ENCODE measurements around the gene PLA2G10.
A peak's percentile ranks its signal among the peaks of the same experiment; 100 is the strongest.
"Not testable (repeated sequence)": the region's sequence is repeated elsewhere in the genome, so short reads cannot be mapped to it uniquely, and the experiment has no call there.

Gene PLA2G10

DNA sequence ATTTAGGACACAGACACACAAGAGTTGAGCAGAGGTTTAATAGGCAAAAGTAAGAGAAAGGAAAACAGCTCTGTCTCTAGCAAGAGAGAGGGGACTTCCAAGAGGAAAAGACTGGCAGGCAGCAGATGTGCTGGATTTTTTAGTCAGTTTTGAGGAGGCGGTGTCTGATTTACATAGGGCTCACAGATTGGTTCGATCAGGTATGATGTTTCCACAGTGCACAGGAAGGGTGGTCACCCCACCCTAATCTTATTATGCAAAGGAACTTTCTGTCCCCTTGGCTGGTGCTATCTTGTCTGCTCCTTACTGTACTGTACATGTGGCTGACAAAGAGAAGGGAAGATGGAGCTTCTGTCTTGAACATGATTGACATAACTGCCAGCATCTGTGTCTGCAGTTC lies 36.0 kb downstream of the PLA2G10 start:
- DNase-seq, result no peak

DNA sequence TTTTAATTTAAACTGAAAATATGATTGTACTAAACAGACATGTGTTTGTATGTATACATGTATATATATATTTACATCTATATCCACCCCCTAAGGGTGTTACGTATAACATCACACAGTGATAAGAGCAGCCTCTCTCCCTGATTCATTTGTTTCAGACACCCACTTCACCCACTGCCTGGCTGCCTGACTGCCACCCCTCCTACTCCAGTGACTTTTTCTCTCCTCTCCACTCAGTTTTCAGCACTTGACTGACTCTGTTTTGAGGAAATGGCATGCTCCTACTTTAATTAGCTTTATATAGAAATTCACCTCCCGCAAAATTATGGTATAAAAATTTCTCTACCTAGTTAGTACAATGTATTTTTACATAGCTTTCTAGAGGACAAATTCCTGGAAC lies 41.4 kb downstream of the PLA2G10 start:
- no peak for DNase-seq

DNA sequence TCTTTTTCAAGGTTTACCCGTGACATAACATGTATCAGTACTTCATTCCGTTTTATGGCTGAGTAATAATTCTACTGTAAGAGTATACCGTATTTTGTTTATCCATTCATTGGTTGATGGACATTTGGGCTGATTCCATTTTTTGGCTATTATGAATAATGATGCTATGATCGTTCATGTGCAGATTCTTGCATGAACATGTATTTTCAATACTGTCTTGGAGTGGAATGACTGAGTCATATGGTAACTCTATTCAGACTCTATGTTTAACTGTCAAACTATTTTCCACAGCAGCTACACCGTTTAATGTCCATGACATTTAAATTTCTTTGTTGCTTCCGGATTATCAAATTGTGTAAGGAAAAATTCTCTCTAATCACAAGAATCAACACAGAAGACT lies 43.5 kb downstream of the PLA2G10 start:
- no peak for DNase-seq

DNA sequence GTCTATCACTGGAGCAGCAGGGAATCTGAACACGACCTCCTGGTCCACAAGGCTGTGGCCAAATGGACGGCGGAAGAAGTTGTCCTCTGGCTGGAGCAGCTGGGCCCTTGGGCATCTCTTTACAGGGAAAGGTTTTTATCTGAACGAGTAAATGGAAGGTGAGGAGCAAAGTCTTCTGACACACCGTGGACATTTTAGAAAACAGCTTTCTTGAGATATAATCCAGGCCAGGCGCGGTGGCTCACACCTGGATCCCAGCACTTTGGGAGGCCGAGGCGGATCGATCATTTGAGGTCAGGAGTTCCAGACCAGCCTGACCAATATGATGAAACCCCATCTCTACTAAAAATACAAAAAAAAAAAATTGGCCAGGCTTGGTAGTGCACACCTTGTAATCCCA lies 44.3 kb downstream of the PLA2G10 start:
- no peak for DNase-seq

DNA sequence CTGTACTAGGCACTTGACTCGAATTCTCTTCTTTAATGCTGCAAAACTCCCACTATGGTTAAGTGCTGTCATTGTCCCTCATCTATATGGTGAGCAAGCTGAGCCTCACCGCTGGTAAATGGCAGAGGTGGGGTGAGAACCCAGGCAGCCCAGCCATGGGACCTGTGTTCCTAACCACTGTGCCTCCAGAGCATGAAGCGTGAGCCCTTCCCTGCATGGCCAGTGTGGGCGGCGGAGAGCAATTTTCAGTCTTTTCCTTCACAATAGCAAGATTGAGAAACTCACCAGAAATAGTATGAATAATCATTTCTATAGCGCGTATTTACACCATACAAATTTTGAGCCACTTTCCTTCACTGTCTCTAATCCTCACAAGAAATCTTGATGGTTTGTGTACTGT lies 52.2 kb downstream of the PLA2G10 start:
- no peak for DNase-seq

DNA sequence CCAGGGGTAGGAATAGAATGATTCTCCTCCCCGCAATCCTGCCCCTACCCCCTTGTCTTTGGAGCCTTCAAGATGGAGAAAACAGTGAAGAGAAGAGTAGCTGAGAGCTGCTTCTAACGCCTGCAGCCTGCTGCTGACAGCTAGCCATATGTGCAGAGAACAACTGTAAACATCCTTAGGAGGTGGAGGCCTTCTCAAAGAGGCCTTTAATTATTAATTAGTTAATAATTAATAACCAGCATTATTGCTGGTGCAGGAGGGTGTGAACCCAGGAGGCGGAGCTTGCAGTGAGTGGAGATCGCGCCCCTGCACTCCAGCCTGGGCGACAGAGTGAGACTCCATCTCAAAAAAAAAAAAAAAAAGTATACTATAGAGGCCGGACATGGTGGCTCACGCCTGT lies 52.9 kb downstream of the PLA2G10 start:
- no peak for DNase-seq

DNA sequence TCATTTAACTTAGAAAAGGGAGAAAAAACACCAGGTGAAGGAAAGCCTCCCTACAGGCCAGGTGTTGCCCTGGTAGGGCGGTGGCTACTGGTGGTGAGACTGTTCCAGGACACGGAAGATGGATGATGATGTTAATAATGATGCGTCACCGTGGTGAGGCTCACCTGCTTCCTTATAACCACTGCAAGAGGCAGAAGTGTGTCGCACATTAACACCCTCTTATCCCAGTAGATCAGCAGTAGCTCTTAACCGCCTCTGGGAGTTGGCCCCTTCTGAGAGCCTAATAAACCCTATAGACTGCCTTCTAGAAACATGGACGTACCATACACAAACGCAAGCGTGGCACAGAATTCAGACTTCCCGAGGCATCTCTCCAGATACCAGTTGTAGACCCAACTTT lies 53.6 kb downstream of the PLA2G10 start:
- DNase-seq, result no peak

DNA sequence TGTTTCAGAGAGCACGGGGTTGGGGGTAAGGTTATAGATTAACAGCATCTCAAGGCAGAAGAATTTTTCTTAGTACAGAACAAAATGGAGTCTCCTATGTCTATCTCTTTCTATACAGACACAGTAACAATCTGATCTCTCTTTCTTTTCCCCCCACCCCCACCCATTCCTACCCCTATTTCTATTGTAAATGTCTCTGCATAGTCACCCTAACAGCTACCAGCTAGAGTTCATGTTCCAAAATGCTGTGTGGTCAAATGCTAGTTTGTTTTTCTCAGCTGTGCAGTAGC lies 57.2 kb downstream of the PLA2G10 start:
- DNase-seq, result not testable (repeated sequence)

DNA sequence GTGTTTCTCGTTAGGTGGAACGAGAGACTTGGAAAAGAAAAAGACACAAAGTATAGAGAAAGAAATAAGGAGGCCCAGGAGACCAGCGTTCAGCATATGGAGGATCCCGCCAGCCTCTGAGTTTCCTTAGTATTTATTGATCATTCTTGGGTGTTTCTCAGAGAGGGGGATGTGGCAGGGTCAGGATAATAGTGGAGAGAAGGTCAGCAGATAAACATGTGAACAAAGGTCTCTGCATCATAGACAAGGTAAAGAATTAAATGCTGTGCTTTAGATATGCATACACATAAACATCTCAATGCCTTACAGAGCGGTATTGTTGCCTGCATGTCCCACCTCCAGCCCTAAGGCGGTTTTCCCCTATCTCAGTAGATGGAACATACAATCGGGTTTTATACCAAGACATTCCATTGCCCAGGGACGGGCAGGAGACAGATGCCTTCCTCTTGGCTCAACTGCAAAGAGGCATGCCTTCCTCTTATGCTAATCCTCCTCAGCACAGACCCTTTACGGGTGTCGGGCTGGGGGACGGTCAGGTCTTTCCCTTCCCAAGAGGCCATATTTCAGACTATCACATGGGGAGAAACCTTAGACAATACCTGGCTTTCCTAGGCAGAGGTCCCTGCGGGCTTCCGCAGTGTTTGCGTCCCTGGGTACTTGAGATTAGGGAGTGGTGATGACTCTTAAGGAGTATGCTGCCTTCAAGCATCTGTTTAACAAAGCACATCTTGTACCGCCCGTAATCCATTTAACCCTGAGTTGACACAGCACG lies 57.7 kb downstream of the PLA2G10 start:
- DNase-seq, result not testable (repeated sequence)

DNA sequence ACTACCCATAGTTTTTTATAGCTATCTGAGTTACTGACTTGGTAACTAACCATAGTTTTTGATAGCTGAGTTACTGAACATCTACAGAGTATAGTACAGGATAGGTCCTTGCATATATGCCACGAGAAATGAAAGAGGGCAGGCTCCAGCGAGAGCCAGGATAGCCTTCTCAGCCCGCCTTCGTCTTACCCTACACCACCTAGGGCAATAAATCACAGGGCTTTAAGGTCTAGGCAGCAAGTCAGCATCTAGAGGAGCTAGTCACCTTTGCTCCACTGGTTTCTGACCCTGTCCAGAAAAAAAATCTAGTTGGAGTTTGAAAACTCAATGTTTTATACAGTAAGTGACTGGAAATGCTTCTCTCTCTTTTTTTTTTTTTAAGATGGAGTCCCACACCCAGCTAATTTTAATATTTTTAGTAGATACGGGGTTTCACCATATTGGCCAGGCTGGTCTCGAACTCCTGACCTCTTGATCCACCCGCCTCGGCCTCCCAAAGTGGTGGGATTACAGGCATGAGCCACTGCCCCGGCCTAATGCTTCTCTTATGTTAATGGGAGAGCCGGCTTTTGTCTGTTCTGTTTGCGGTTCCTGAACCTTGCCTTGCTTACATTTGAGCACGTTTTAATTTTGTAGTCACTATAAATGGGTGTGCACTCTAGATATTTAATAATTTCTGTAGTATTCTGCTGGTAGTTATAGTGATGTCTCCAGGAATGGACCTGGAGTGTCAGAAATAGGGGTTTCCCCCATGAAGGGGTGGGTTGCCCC lies 58.5 kb downstream of the PLA2G10 start:
- no peak for DNase-seq

DNA sequence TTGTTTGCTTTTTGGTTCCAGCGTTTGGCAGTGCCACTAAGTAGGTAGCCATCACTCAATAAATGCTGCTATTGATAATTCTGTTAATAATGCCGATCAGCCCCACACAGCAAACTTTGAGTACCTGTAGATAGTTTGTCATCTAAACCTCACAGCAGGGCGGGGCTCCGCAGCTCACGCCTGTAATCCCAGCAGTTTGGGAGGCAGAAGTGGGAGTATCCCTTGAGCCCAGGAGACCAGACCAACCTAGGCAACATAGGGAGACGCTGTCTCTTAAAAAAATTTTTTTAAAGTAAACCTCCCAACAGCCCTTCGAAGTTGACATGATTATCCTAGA lies 59.8 kb downstream of the PLA2G10 start:
- DNase-seq, result no peak

DNA sequence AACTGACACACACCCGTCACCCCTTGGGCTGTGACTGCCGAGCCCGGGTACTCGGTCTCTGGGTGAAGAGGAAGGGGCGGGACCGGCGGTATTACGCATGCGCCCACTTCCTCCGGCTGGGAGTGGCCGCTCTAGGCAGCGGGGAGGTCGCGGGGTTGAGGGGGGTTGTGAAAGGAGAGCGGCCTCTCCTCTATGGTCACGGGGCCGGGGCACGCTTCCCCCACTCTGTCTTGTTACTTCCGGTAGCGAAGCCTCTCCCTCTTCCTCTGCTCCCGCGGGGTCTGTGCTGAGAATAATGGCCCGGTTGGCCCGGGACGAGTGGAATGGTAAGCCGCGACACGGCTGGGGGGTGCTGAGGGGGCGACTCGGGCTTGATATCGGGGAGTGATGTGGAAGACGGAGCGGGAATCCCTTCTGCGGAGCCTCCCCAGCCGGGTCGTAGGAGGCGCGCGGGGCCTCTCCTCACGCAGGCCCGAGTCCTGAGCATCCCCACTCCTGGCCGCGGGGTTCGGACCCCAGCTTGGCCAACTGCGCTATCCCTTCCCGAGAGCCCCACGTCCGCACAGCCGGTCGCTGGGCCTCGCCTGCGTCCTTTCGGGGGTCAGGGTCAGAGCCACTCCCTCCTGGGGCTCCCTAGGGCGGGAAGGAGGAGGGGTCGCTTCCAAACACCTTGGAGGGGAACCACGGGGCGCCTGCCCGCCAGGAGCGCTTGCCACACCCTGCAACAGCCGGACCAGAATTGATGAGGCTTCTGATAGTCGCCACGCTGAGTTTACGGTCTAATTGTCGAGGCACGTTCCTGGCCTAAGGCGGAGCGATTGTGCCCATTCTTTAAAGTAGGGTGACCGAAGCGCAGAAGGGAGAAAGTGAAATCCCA lies 61.2 kb downstream of the PLA2G10 start, which contains the start of gene BFAR:
BFAR (plus strand) TSS at position 259 of the 877 bp plus-strand sequence. CDS start 11,396 bp downstream, outside the sequence.
- peak; percentile 99 for DNase-seq

DNA sequence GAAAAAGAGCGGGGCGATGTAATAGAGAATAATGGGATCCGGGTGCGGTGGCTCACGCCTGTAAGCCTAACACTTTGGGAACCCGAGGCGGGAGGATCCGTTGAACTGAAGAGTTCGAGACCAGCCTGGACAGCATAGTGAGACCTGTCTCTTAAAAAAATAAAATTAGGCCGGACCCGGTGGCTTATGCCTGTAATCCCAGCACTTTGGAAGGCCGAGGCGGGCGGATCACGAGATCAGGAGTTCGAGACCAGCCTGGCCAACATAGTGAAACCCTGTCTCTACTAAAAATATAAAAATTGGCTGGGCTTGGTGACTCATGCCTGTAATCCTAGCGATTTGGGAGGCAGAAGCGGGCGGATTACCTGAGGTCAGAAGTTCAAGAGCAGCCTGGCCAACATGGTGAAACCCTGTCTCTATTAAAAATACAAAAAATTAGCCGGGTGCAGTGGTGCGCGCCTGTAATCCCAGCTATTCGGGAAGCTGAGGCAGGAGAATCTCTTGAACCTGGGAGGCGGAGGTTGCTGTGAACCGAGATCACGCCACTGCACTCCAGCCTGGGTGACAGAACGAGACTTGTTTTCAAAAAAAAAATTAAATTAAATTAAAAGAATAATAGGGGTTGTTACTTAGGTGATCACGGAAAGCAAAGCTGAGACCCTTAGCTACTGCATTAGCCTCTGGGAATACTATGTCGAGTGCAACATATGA lies 63.3 kb downstream of the PLA2G10 start:
- DNase-seq, result not testable (repeated sequence)

DNA sequence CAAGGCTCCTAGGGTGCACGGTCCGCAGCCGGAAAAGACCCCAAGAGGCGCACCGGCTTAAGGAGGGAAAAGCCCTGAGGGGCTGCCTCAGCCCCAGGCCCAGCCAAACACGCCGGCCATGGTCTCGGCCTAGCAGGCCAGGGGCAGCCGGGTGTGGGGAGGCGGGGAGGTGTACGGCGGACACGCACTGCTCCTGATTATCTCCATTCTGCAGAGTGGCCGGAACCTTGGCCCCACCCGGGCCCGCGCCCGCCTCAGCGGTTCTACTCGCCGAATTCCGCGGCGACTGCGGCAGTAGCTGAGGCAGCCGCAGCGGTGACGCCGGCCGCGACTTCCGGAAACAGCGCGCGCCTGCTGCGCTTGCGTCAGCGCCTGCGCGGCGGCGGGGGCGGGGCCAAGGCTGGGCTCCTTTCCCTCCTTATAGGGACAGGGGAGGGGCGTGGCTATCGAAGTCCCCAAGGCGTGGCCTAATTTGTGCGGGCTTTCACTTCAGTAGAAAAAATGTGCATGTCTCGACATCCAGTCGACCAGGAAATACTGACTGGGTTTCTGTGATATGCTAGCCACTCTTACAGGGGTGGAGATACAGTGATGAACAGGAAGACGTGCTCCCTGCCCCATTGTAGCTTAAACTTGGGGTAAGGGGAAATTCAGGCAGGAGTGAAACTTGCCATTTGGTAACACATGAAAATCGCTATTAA lies 64.0 kb downstream of the PLA2G10 start, which contains the start of gene PARN:
PARN (minus strand) TSS at position 342 of the 701 bp plus-strand sequence; CDS start at position 207, 135 bp downstream.
- DNase-seq, result peak; percentile 96

DNA sequence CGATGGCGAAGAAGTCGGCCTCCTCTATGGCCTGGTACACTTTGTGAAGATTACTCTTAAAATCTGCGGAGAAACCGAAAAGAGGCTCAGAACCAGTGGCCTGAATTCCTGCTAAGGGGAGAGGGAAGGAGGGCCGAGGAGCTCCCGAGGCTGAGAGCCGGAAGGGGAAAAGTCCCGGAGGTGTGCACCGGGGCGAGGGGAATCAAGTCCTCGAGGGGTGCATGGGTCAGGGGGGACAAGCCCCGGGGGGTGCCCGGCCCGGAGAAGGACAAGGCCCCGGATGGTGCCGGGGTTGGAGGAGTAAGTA lies 64.5 kb downstream of the PLA2G10 start:
- DNase-seq, result no peak

DNA sequence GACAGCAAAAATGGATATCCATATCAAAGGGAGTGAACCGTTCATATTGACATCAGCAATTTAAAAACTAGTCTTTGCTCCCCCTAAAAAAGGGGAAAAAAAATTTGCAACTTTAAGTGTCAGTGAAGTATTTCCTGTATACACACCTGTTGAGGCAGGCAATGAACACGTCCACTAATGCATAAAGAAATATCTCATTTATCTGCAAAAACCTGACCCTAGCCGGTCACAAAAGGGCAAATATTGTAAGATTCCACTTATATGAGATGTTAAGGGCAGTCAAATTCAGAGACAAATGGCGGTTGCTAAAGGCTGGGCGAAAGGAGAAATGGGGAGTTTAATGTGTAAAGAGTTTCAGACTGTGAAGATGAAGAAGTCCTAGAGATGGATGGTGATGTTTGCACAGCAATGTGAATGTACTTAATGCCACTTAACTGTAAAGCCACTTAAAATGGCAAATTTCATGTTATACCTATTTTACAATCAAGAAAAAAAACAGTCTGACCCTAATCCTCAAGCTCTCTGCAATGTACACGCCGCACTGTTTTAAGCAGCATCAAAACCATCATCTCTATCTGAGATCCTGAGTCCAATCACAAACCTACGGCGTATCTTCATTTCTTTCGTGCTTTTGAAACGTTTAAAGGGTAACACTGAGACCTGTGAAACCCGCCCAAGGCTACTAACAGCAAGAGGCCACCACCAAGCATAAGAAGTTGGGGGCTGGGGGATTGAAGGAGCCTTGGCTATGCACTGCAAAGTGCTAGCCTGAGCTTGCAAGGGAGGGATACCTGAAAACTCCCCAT lies 65.1 kb downstream of the PLA2G10 start:
- no peak for DNase-seq

DNA sequence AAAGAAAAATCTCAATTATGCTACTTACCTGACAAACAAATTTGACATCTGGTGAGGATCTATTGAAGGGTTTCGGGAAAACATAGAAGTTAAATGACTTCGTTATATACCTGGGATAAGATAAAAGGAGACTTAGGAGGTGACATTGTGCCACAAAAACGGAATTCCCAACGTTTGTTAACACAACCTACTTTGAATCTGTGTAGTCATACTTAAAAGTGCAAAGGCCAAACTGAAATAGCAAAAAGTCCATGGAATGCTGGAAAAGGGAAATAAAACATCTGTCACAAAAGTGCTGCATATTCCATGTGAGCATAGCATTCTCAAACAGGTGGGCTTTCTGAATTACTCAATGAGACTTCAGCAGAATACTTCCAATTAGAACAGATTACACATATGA lies 67.0 kb downstream of the PLA2G10 start:
- DNase-seq, result no peak
